Rectal smooth muscle tissue (tissue), 1 donor: Measurements from ENCODE around the gene CACNB2.
"Not testable (repeated sequence)": the region's sequence is repeated elsewhere in the genome, so short reads cannot be mapped to it uniquely, and the experiment has no call there.

Source experiments
- H3K27ac ChIP-seq: one replicate; pipeline ENCODE4 v1.7.0; 2013; ENCODE audit warnings: low read depth, low read length, inconsistent platforms
- H3K27me3 ChIP-seq: one replicate; pipeline ENCODE4 v1.7.0; 2013; ENCODE audit warnings: low read length; ENCODE audit not compliant: control insufficient read depth, insufficient read depth
- H3K36me3 ChIP-seq: one replicate; pipeline ENCODE4 v1.7.0; 2013; ENCODE audit warnings: low read length; ENCODE audit not compliant: control insufficient read depth, insufficient read depth
- H3K4me1 ChIP-seq: one replicate; pipeline ENCODE4 v1.7.0; 2013; ENCODE audit warnings: low read length; ENCODE audit not compliant: control insufficient read depth, insufficient read depth
- H3K4me3 ChIP-seq: one replicate; pipeline ENCODE4 v1.7.0; 2013; ENCODE audit warnings: low read length
- H3K9ac ChIP-seq: one replicate; pipeline ENCODE4 v1.7.0; 2013; ENCODE audit warnings: low read length

Gene CACNB2

DNA sequence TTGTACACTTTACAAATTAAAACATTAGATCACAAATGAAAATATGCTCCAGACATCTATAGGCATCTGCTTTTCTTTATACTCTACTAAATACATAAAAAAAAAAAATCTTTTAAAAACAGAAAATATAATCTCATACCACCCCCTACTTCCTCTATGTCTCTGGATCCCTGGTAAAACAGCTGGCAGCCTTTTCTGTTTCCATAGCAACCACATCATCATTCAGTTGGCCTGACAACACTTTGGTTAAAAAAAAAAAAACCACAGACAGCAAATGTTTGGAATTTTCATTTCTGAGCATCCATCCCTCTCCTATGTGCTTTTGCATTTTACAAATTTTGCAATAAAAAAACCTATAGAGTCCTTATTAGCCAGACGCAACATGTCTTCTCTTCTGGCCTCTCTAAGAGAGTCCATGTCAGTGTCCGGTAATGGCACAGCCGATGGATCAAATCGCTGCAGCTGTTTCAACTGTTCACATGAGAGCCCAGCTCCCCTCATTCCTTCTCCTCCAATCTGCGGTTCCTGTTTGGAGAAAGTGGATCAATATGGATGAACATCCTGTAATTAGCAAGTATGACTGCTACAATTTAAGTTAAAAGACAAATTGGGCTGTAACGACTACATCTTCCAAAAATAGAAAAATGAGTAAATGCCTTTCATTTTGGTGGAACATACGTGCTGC, 405.5 kb downstream of the CACNB2 start:
- no peaks in the 10 kb centered on the region for H3K4me1 ChIP-seq
- no peak overlapping the region for H3K27ac ChIP-seq
- no peak overlapping the region for H3K4me3 ChIP-seq
- H3K9ac ChIP-seq, result no peak overlapping the region
- no peaks in the 10 kb centered on the region for H3K27me3 ChIP-seq
- no peaks in the 10 kb centered on the region for H3K36me3 ChIP-seq

DNA sequence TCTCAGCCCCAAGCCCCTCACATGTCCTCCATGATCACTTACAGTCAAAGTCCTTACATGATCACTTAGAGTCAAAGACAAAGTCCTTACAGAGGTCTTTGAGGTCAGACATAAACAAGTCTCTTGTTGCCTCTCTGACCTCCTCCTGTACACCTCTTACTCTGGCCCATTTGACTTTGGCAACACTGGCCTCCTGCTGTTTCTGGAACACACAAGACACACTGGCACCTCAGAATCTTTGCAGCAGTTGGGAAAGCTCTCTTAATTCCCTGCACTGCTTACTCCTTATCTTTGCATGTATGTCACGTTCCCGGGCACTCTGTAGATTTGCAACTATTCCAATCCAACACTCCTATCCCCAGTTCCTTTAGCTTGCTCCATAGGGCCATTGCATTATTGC, 408.9 kb downstream of the CACNB2 start:
- Histone ChIP-seq H3K36me3 (peaks cover 2% of the 10 kb centered on the region), H3K9ac (no peak overlapping the region), H3K27ac (no peak overlapping the region), H3K4me1 (no peaks in the 10 kb centered on the region), H3K27me3 (no peaks in the 10 kb centered on the region), H3K4me3 (no peak overlapping the region)

DNA sequence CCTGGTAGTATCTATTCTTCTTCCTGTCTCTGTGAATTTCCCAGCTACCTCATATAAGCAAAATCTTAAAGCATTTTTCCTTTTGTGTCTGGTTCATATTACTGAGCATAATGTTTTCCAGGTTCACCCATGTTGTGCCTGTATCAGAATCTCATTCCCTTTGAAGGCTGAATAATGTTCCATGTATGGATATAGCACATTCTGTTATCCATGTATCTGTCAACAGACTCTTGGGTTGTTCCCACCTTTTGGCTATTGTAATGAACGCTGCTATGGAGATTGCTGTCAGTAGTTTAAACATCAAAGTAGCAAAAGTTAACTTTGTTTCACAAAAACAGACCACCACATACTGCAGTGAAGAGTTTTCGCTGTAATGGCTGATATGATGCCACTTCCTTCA, 411.2 kb downstream of the CACNB2 start:
- H3K36me3 ChIP-seq, result peaks cover 7% of the 10 kb centered on the region
- no peak overlapping the region for H3K4me3 ChIP-seq

DNA sequence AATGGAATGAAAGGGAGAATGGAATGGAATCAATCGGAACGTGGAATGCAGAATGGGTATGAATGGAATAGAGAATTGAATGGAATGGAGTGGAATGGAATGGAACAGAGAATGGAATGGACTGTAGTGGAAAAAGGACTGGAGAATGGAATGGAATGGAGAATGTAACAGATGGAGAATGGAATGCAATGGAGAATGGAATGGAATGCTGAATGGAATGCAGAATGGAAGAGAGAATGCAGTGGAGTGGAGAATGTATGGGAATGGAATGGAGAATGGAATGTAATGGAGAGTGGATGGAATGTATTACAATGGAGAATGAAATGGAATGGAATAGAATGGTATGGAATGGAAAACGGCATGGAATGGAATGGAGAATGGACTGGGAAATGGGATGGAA, 414.3 kb downstream of the CACNB2 start:
- H3K27me3 ChIP-seq, result no peaks in the 10 kb centered on the region
- H3K27ac ChIP-seq, result no peak overlapping the region
- no peak overlapping the region for H3K4me3 ChIP-seq
- no peak overlapping the region for H3K9ac ChIP-seq
- peaks cover 12% of the 10 kb centered on the region for H3K36me3 ChIP-seq
- no peaks in the 10 kb centered on the region for H3K4me1 ChIP-seq

More for the DNA sequence above, 411.2 kb downstream of the CACNB2 start:
- H3K4me1 ChIP-seq, result no peaks in the 10 kb centered on the region
- H3K27me3 ChIP-seq, result no peaks in the 10 kb centered on the region
- H3K9ac ChIP-seq, result no peak overlapping the region
- H3K27ac ChIP-seq, result no peak overlapping the region

DNA sequence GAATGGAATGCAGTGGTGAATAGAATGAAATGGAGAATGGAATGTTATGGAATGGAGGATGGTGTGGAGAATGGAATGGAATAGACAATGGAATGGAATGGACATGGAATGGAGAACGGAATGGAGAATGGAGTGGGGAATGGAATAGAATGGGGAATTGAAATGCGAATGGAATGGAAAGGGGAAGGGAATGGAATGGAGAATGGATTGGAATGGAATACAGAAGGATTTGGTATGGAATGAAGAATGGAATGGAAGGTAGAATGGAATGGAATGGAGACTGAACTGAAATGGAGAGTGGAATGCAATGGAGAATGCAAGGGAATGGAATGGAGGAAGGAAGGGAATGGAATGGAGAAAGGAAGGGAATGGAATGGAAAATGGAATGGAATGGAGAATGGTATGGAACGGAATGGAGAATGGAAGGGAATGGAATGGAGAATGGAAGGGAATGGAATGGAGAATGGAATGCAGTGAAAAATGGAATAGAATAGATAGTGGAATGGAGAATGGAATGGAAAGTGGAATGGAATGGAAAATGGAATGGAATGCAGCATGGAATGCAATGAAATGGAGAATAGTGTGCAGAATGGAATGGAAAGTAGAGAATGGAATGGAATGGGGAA, 416.4 kb downstream of the CACNB2 start:
- Histone ChIP-seq H3K4me1 (no peaks in the 10 kb centered on the region), H3K9ac (no peak overlapping the region), H3K27me3 (no peaks in the 10 kb centered on the region), H3K27ac (no peak overlapping the region), H3K4me3 (no peak overlapping the region), H3K36me3 (peaks cover 12% of the 10 kb centered on the region)

DNA sequence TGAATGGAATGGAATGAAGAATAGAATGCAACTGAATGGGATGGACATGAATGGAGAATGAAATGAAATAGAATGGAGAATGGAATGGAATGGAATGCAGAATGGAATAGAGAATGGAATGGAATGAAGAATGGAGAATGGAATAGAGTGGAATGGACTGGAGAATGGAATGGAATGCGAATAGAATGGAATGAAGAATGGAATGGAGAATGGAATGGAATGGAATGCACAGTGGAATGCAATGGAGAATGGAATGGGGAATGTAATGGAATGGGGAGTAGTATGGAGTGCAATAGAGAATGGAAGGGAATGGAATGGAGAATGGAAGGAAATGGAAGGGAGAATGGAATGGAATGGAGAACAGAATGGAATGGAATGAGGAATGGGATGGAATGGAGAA, 417.7 kb downstream of the CACNB2 start:
- no peak overlapping the region for H3K9ac ChIP-seq
- H3K27me3 ChIP-seq, result no peaks in the 10 kb centered on the region
- H3K4me3 ChIP-seq, result no peak overlapping the region
- H3K4me1 ChIP-seq, result no peaks in the 10 kb centered on the region
- H3K36me3 ChIP-seq, result peaks cover 12% of the 10 kb centered on the region
- no peak overlapping the region for H3K27ac ChIP-seq

DNA sequence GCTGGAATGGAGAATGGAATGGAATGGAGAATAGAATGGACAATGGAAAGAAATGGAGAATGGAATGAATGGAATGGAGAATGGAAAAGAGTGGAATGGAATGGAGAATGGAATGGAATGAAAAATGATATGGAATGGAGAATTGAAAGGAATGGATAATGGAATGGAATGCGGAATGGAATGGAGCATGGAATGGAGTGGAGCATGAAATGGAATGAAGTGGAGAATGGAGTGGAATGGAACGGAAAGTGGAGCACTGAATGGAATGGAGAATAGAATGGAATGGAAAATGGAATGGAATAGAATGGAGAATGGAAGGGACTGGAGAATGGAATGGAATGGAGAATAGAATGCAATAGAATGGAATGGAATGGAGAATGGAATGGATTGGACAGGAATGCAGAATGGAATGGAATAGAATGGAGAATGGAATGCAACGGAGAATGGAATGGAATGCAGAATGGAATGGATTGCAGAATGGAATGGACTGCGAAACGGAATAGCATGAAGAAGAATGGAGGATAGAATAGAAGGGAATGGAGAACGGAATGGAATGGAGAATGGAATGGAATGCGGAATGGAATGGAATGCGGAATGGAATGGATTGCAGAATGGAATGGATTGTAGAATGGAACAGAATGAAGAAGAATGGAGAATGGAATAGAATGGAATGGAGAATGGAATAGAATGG, 421.8 kb downstream of the CACNB2 start:
- Histone ChIP-seq H3K9ac (no peak overlapping the region), H3K36me3 (peaks cover 4% of the 10 kb centered on the region), H3K27me3 (no peaks in the 10 kb centered on the region), H3K4me1 (no peaks in the 10 kb centered on the region), H3K4me3 (no peak overlapping the region), H3K27ac (no peak overlapping the region)

DNA sequence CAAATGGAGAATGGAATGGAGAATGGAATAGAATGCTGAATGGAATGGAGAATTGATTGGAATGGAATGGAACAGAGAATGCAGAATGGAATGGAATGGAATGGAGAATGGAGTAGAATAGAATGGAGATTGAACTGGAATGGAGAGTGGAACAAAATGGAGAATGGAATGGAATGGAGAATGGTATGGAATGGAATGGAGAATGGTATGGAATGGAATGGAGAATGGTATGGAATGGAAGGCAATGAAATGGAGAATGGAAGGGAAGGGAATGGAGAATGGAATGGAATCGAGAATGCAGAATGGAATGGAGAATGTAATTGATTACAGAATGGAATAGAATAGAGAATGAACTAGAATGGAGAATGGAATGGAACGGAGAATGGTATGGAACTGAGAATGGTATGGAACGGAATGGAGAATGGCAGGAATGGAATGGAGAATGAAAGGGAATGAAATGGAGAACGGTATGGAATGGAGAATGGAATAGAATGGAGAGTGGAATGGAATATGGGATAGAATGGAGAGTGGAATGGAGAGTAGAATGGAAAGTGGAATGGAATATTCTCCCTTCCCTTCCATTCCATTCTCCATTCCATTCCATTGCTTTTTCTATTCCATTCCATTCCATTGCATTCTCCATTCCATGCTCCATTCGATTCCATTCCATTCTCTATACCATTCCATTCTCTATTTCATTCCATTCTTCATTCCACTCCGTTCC, 422.9 kb downstream of the CACNB2 start:
- no peaks in the 10 kb centered on the region for H3K27me3 ChIP-seq
- no peak overlapping the region for H3K27ac ChIP-seq
- peaks cover 3% of the 10 kb centered on the region for H3K36me3 ChIP-seq
- H3K4me1 ChIP-seq, result no peaks in the 10 kb centered on the region
- H3K9ac ChIP-seq, result no peak overlapping the region
- no peak overlapping the region for H3K4me3 ChIP-seq

DNA sequence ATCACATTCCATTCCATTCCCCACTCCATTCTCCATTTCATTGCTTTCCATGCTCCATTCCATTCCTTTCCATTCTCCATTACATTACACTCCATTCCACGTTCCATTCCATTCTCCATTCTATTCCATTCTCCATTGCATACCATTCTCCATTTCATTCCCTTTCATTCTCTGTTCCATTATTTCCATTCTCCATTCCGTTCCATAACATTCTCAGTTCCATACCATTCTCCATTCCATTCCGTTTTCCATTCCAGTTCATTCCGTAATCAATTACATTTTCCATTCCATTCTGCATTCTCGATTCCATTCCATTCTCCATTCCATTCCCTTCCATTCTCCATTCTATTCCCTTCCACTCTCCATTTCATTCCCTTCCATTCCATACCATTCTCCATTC, 424.8 kb downstream of the CACNB2 start:
- H3K36me3 ChIP-seq, result no peaks in the 10 kb centered on the region
- H3K4me3 ChIP-seq, result no peak overlapping the region
- H3K27ac ChIP-seq, result no peak overlapping the region
- H3K9ac ChIP-seq, result no peak overlapping the region
- no peaks in the 10 kb centered on the region for H3K4me1 ChIP-seq
- no peaks in the 10 kb centered on the region for H3K27me3 ChIP-seq

DNA sequence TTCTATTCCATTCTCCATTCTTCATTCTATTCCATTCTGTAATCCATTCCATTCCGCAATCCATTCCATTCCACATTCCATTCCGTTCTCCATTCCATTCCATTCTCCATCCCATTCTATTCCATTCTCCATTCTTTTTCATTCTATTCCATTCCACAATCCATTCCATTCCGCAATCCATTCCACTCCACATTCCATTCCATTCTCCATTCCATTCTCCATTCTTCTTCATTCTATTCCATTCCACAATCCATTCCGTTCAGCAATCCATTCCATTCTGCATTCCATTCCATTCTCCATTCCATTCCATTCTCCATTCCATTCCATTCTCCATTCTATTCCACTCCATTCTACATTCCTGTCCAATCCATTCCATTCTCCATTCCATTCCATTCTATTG, 426.0 kb downstream of the CACNB2 start:
- Histone ChIP-seq H3K27ac (no peak overlapping the region), H3K36me3 (no peaks in the 10 kb centered on the region), H3K4me3 (no peak overlapping the region), H3K27me3 (no peaks in the 10 kb centered on the region), H3K9ac (peak overlapping the region; percentile 4), H3K4me1 (no peaks in the 10 kb centered on the region)

DNA sequence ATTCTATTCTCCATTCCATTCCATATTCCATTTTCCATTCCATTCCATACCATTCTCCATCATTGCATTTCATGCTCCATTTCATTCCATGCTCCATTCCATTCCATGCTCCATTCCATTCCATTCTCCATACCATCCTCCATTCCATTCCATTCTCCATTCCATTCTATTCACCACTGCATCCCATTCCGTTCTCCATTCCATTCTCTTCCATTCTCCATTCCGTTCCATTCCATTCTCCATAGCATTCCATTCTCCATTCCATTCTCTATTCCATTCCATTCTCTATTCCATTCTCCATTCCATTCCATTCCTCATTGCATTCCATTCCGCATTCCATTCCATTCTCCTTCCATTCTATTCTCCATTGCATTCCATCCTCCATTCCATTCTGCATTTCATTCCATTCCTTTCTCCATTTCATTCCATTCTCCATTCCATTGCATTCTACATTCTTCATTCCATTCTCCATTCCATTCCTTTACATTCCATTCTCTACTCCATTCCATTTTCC, 427.2 kb downstream of the CACNB2 start:
- no peak overlapping the region for H3K27ac ChIP-seq

DNA sequence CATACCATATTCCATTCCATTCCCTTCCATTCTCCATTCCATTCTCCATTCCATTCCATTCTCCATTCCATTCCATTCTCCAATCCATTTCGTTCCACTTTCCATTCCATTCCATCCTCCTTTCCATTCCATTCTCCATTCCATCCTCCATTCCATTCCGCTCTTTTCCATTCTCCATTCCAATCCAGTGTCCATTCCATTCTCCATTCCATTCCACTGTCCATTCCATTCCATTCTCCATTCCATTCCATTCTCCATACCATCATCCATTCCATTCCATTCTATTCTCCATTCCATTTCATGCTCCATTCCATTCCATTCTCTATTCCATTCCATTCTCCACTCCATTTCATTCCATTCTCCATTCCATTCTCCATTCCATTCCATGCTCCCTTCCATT, 430.2 kb downstream of the CACNB2 start:
- not testable (repeated sequence) for H3K27ac ChIP-seq, H3K9ac ChIP-seq, H3K36me3 ChIP-seq, H3K4me3 ChIP-seq, H3K4me1 ChIP-seq, H3K27me3 ChIP-seq

More for the DNA sequence above, 427.2 kb downstream of the CACNB2 start:
- no peak overlapping the region for H3K9ac ChIP-seq
- H3K36me3 ChIP-seq, result no peaks in the 10 kb centered on the region
- H3K4me3 ChIP-seq, result no peak overlapping the region
- H3K27me3 ChIP-seq, result no peaks in the 10 kb centered on the region
- no peaks in the 10 kb centered on the region for H3K4me1 ChIP-seq
